HL-60 (cell line): ENCODE data around the gene ZNF570.
A peak's percentile ranks its signal among the peaks of the same experiment; 100 is the strongest.

Experiments used
- DNase-seq, 2 experiments: peaks; one replicate each; pipeline ENCODE4 v3.0.0-alpha.2; 2010 to 2020; ENCODE audit warnings: low read depth in 1 of 2, low spot score in 1 of 2
- H3K27ac ChIP-seq: fragments of 250-450 bp; sonication (Bioruptor Pico); replicated peaks from 2 replicates; pipeline ENCODE4 v1.5.1; 2020; ENCODE audit warnings: mild to moderate bottlenecking, moderate library complexity
- H3K27me3 ChIP-seq: fragments of 250-450 bp; sonication (Bioruptor Pico); 2 replicates; pipeline ENCODE4 v1.5.1; 2021; ENCODE audit warnings: mild to moderate bottlenecking, moderate library complexity; ENCODE audit not compliant: insufficient read depth, poor library complexity, severe bottlenecking
- H3K4me3 ChIP-seq: replicated peaks from 2 replicates; pipeline ENCODE4 v1.5.1; 2011; ENCODE audit warnings: mild to moderate bottlenecking, control low read depth, low read length; ENCODE audit not compliant: insufficient read depth
- GABPA ChIP-seq: IDR thresholded peaks from 2 replicates; pipeline ENCODE4 v1.6.1; 2012; ENCODE audit warnings: low read depth
- POLR2AphosphoS5 ChIP-seq: IDR thresholded peaks from 2 replicates; pipeline ENCODE4 v1.6.1; 2012; ENCODE audit warnings: low read depth
- SPI1 ChIP-seq: IDR thresholded peaks from 2 replicates; pipeline ENCODE4 v1.6.1; 2012; ENCODE audit warnings: low read depth, mild to moderate bottlenecking, borderline replicate concordance
- TF ChIP-seq, protein P1 (sequence below): IDR thresholded peaks from one replicate; pipeline ENCODE4 v1.5.1; 2011; ENCODE audit warnings: low read length, control low read depth, inconsistent platforms; ENCODE audit not compliant: insufficient read depth
- TF ChIP-seq, protein P2 (sequence below): IDR thresholded peaks from 2 replicates; pipeline ENCODE4 v1.6.1; 2012; ENCODE audit warnings: low read depth; ENCODE audit not compliant: insufficient replicate concordance

The ZNF570 gene

DNA sequence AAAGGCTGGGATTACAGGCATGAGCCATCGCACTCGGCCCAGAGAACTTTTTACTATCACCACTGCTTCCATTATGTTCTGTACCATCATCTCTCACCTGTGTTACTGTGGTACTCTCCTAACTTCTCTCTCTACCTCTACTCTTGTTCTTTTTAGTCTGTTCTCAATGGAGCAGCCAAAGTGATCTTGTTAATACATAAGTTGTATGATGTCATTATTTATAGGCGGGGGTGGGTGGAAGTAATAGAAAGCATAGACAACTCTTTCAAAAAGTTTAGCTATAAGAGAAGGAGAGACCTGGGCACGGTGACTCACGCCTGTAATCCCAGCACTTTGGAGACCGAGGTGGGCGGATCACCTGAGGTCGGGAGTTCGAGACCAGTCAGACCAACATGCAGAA is 3.0 kb downstream of the ZNF570 start:
- TF ChIP-seq SPI1 (no peak), GABPA (no peak), POLR2AphosphoS5 (no peak)
- TF ChIP-seq, protein P1, sequence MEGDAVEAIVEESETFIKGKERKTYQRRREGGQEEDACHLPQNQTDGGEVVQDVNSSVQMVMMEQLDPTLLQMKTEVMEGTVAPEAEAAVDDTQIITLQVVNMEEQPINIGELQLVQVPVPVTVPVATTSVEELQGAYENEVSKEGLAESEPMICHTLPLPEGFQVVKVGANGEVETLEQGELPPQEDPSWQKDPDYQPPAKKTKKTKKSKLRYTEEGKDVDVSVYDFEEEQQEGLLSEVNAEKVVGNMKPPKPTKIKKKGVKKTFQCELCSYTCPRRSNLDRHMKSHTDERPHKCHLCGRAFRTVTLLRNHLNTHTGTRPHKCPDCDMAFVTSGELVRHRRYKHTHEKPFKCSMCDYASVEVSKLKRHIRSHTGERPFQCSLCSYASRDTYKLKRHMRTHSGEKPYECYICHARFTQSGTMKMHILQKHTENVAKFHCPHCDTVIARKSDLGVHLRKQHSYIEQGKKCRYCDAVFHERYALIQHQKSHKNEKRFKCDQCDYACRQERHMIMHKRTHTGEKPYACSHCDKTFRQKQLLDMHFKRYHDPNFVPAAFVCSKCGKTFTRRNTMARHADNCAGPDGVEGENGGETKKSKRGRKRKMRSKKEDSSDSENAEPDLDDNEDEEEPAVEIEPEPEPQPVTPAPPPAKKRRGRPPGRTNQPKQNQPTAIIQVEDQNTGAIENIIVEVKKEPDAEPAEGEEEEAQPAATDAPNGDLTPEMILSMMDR, result no peak
- TF ChIP-seq, protein P2, sequence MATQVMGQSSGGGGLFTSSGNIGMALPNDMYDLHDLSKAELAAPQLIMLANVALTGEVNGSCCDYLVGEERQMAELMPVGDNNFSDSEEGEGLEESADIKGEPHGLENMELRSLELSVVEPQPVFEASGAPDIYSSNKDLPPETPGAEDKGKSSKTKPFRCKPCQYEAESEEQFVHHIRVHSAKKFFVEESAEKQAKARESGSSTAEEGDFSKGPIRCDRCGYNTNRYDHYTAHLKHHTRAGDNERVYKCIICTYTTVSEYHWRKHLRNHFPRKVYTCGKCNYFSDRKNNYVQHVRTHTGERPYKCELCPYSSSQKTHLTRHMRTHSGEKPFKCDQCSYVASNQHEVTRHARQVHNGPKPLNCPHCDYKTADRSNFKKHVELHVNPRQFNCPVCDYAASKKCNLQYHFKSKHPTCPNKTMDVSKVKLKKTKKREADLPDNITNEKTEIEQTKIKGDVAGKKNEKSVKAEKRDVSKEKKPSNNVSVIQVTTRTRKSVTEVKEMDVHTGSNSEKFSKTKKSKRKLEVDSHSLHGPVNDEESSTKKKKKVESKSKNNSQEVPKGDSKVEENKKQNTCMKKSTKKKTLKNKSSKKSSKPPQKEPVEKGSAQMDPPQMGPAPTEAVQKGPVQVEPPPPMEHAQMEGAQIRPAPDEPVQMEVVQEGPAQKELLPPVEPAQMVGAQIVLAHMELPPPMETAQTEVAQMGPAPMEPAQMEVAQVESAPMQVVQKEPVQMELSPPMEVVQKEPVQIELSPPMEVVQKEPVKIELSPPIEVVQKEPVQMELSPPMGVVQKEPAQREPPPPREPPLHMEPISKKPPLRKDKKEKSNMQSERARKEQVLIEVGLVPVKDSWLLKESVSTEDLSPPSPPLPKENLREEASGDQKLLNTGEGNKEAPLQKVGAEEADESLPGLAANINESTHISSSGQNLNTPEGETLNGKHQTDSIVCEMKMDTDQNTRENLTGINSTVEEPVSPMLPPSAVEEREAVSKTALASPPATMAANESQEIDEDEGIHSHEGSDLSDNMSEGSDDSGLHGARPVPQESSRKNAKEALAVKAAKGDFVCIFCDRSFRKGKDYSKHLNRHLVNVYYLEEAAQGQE, result no peak
- no peak overlapping the region for H3K27ac ChIP-seq
- no peaks in the 10 kb centered on the region for H3K27me3 ChIP-seq
- H3K4me3 ChIP-seq, result no peak overlapping the region
- DNase-seq, result no peak

DNA sequence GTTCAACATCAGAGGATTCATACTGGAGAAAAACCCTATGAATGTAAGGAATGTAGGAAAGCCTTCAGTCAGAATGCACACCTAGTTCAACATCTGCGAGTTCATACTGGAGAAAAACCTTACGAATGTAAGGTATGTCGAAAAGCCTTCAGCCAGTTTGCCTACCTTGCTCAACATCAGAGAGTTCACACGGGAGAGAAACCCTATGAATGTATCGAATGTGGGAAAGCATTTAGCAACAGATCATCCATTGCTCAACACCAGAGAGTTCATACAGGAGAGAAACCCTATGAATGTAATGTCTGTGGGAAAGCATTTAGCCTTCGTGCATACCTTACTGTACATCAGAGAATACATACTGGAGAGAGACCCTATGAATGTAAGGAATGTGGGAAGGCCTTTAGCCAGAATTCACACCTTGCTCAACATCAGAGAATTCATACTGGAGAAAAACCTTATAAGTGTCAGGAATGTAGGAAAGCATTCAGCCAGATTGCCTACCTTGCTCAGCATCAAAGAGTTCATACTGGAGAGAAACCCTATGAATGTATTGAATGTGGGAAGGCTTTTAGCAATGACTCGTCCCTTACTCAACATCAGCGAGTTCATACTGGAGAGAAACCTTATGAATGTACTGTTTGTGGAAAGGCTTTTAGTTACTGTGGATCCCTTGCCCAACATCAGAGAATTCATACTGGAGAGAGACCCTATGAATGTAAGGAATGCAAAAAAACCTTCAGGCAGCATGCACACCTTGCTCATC is 15.4 kb downstream of the ZNF570 start:
- TF ChIP-seq POLR2AphosphoS5, result no peak
- Histone ChIP-seq H3K27ac (no peak overlapping the region), H3K4me3 (no peak overlapping the region), H3K27me3 (no peaks in the 10 kb centered on the region)
- DNase-seq, result no peak

DNA sequence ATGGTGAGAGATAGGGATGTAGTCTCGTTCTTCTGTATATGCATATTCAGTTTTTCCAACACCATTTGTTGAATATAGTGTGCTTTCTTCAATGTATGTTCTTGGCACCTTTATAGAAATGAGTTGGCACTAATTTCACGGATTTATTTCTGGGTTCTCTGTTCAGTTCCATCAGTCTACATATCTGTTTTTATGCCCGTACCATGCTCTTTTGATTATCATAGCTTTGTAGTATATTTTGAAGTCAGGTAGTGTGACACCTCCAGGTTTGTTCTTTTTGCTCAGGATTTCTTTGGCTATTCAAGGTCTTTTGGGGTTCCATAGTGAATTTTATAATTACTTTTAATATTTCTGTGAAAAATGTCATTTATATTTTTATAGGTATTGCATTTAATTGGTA is 23.1 kb downstream of the ZNF570 start:
- TF ChIP-seq GABPA (no peak), POLR2AphosphoS5 (no peak), SPI1 (no peak)
- TF ChIP-seq, protein P1, result no peak
- TF ChIP-seq, protein P2, result no peak
- no peak for DNase-seq
- Histone ChIP-seq H3K4me3 (no peak overlapping the region), H3K27me3 (no peaks in the 10 kb centered on the region), H3K27ac (no peak overlapping the region)

DNA sequence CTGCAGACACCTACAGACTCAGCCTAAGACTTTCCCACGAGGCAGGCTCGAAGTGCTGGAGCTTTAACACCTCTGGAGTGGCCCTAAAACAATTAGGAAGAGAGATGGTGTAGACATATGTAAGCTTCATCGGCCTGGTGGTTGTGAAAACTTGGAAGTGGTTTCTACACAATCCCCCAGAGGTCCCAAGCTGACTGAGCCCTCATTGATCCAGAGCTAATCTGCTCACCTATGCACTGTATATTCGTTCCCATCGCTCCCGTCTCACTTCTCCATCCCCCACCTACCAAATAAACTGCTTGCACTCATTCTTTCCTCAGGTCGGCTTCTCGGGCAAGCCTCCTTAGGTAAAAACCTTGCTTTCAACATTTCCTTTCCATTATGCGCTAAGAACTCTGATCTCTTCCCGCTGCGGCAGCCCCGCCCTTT is 36.8 kb downstream of the ZNF570 start:
- Histone ChIP-seq H3K27ac (peak overlapping the region; percentile 79), H3K4me3 (peak overlapping the region; percentile 45), H3K27me3 (no peaks in the 10 kb centered on the region)
- DNase-seq, result no peak
- TF ChIP-seq, protein P1, result no peak
- no peak for TF ChIP-seq POLR2AphosphoS5
- TF ChIP-seq GABPA, result no peak
- TF ChIP-seq, protein P2, result no peak
- TF ChIP-seq SPI1, result no peak
